Activated CD4-positive, alpha-beta memory T cell treated with anti-CD3 and anti-CD28 coated beads for 36 hours (primary cell): ENCODE measurements around the gene MRTO4. TPM values are rescaled to one million over a fixed set of nuclear protein-coding genes. Genes with fewer than 3 reads are reported as not detected.
"Not testable (repeated sequence)": the region's sequence is repeated elsewhere in the genome, so short reads cannot be mapped to it uniquely, and the experiment has no call there.

Experiments used
- CTCF ChIA-PET: fragments of 350-600 bp; sonication (Branson Sonifier 250); formaldehyde crosslinking; loops from one replicate; lab custom pipeline; 2021; ENCODE audit warnings: antibody characterized with exemption, inconsistent platforms; lab: Charles Lee
- POLR2A ChIA-PET: fragments of 350-600 bp; sonication (Branson Sonifier 250); formaldehyde crosslinking; loops from one replicate; lab custom pipeline; 2021; ENCODE audit warnings: antibody characterized with exemption; lab: Charles Lee
- DNase-seq: peaks from one replicate; pipeline ENCODE4 v3.0.0-alpha.2; 2020
- H3K27ac Mint-ChIP-seq: one replicate; pipeline ENCODE4 v1.8.0; 2021; ENCODE audit warnings: mixed read lengths
- H3K27me3 Mint-ChIP-seq: one replicate; pipeline ENCODE4 v1.8.0; 2021; ENCODE audit warnings: mixed read lengths
- H3K36me3 Mint-ChIP-seq: one replicate; pipeline ENCODE4 v1.8.0; 2021; ENCODE audit warnings: mixed read lengths
- H3K4me1 Mint-ChIP-seq: one replicate; pipeline ENCODE4 v1.8.0; 2021; ENCODE audit warnings: low read depth, mixed read lengths
- H3K4me3 Mint-ChIP-seq: one replicate; pipeline ENCODE4 v1.8.0; 2021; ENCODE audit warnings: mild to moderate bottlenecking, mixed read lengths
- H3K9me3 Mint-ChIP-seq: one replicate; pipeline ENCODE4 v1.8.0; 2021; ENCODE audit warnings: mixed read lengths
- intact Hi-C: fragments of 100-400 bp; cut with micrococcal nuclease; formaldehyde crosslinking; loops from one replicate; pipeline ENCODE4 v1.15.1; 2023
- total RNA-seq, 2 experiments: library from RNA; stranded (reverse); gene quantifications; one replicate each; pipeline ENCODE4 v1.2.3, GENCODE V29; 2021

MRTO4 gene
- total RNA-seq, 2 experiments from 2014 or later = 83.0 to 83.8 TPM

- peak within 1 kb of the TSS; percentile 96 for H3K27ac Mint-ChIP-seq
- intact Hi-C loops = loop anchor here (1.0 to 10.0 kb wide), 9 partner anchors 24 to 502 kb away; partner anchors contain the start of genes ALDH4A1, EMC1 and MRTO4
- H3K4me3 Mint-ChIP-seq = peak within 1 kb of the TSS; percentile 94
- H3K27me3 Mint-ChIP-seq = no peaks in the 10 kb centered on the region
- ChIA-PET CTCF (interaction anchor here (1.0 to 1.7 kb wide), 4 partner anchors 12 to 444 kb away, joined by 3 to 6 read pairs (median 4); no protein-coding TSS in a partner anchor), POLR2A (interaction anchor here (0.6 to 3.8 kb wide), 5 partner anchors 30 to 385 kb away, joined by 3 to 19 read pairs (median 3); partner anchors contain the start of genes EMC1 and MRTO4)
- no peaks in the 10 kb centered on the region for H3K9me3 Mint-ChIP-seq
- H3K36me3 Mint-ChIP-seq = peaks cover 19% of the 10 kb centered on the region
- peak; percentile 98 for DNase-seq
- peaks cover 68% of the 10 kb centered on the region for H3K4me1 Mint-ChIP-seq
Observed at GRCh38 chr1:19209990-19210771, 41.4 kb upstream of the MRTO4 start, which contains the start of gene UBR4. UBR4 (minus strand) TSS chr1:19210266; CDS start chr1:19210248, 18 bp downstream.

DNA sequence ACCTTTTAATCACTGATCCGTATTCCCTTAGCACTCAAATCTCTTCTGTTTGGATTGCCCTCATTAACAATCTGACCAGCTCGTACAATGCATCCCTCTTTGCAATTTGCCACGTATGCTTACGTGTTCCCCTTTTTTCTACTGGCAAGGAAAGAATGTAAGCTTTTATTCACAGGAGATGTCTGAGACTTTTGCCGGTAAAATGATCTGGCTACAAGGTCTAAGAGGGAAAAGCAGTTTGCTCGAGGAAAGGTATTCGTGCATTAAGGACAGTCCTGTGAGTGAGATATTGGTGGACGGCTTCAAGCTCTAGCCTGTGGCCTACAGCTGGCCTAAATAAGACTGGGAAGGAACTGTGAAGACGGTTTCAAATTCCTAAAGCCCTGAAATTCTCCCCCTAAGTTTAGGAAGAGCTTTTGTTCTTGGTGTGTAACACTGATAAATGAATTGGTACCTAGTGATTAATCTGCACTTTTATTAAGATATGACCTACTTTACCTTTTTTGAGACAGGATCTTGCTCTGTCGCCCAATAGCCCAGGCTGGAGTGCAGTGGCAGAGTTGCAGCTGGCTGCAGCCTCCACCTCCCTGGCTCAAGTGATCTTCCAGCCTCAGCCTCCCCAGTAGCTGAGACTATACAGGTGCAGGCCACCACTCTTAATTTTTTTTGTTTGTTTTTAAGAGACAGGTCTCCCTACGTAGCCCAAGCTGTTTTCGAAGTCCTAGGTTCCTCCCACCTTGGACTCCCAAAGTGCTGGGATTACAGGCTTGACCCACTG, 40.6 kb upstream of the MRTO4 start:
- peak overlapping the region; percentile 96 for H3K27ac Mint-ChIP-seq
- H3K4me1 Mint-ChIP-seq = peaks cover 60% of the 10 kb centered on the region
- intact Hi-C loops = loop anchor here (1.0 to 5.0 kb wide), 6 partner anchors 25 to 386 kb away; partner anchors contain the start of genes EMC1 and MRTO4
- H3K27me3 Mint-ChIP-seq = no peaks in the 10 kb centered on the region
- no peaks in the 10 kb centered on the region for H3K9me3 Mint-ChIP-seq
- H3K36me3 Mint-ChIP-seq = peaks cover 21% of the 10 kb centered on the region
- peak overlapping the region; percentile 94 for H3K4me3 Mint-ChIP-seq
- ChIA-PET POLR2A (interaction anchor here (0.7 to 3.8 kb wide), 6 partner anchors 25 to 284 kb away, joined by 3 to 19 read pairs (median 3); partner anchors contain the start of genes EMC1 and MRTO4), CTCF (interaction anchor here (0.7 to 1.7 kb wide), 4 partner anchors 11 to 101 kb away, joined by 3 to 6 read pairs (median 4); partner anchors contain the start of genes AKR7A2 and SLC66A1)
- DNase-seq = peak; percentile 12

- no peaks in the 10 kb centered on the region for H3K27me3 Mint-ChIP-seq
- peaks cover 20% of the 10 kb centered on the region for H3K36me3 Mint-ChIP-seq
- peak overlapping the region; percentile 50 for H3K27ac Mint-ChIP-seq
- intact Hi-C loops = loop anchor here (5.0 kb wide), 2 partner anchors 35 to 285 kb away; no protein-coding TSS in a partner anchor
- H3K4me3 Mint-ChIP-seq = peak overlapping the region; percentile 36
- H3K4me1 Mint-ChIP-seq = peaks cover 51% of the 10 kb centered on the region
- CTCF ChIA-PET = interaction anchor here (1.1 kb wide), 1 partner anchor 29 kb away, joined by 3 read pairs; no protein-coding TSS in a partner anchor
- no peak for DNase-seq
- H3K9me3 Mint-ChIP-seq = no peaks in the 10 kb centered on the region
- POLR2A ChIA-PET = interaction anchor here (3.8 kb wide), 1 partner anchor 39 kb away, joined by 19 read pairs; the partner anchor contains the start of genes EMC1 and MRTO4
Observed at GRCh38 chr1:19212167-19212566, 39.4 kb upstream of the MRTO4 start.

- Mint-ChIP-seq H3K4me1 (peaks cover 40% of the 10 kb centered on the region), H3K27ac (peak overlapping the region; percentile 35)
Observed at GRCh38 chr1:19213580-19213979, 38.0 kb upstream of the MRTO4 start.

DNA sequence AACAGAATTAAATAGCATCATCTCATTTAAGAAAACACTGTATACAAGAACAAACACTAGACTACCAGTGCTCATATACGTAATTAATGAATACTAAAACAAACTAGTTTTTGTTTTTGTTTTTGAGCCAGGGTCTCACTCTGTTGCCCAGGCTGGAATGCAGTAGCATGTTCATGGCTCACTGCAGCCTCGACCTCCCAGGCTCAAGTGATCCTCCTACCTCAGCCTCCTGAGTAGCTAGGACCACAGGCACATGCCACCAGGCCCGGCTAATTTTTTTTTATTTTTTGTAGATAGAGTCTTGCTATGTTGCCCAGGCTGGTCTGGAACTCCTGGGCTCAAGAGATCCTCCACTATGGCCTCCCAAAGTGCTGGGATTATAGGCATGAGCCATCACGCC, 35.0 kb upstream of the MRTO4 start:
- Mint-ChIP-seq H3K36me3 (peaks cover 44% of the 10 kb centered on the region), H3K4me1 (peaks cover 41% of the 10 kb centered on the region)
- H3K4me3 Mint-ChIP-seq, H3K27ac Mint-ChIP-seq, H3K27me3 Mint-ChIP-seq, H3K9me3 Mint-ChIP-seq, DNase-seq, POLR2A ChIA-PET, intact Hi-C loops: not testable (repeated sequence)
- CTCF ChIA-PET = interaction anchor here (0.7 kb wide), 1 partner anchor 25 kb away, joined by 3 read pairs; no protein-coding TSS in a partner anchor

More at GRCh38 chr1:19213580-19213979, 38.0 kb upstream of the MRTO4 start:
- ChIA-PET POLR2A (no interaction called here), CTCF (no interaction called here)
- peaks cover 23% of the 10 kb centered on the region for H3K36me3 Mint-ChIP-seq
- H3K4me3 Mint-ChIP-seq = no peak overlapping the region
- intact Hi-C loops = loop anchor here (5.0 kb wide), 2 partner anchors 36 to 286 kb away; no protein-coding TSS in a partner anchor
- H3K27me3 Mint-ChIP-seq = no peaks in the 10 kb centered on the region
- DNase-seq = no peak
- no peaks in the 10 kb centered on the region for H3K9me3 Mint-ChIP-seq

- intact Hi-C loops = no loop called here
- H3K27ac Mint-ChIP-seq = peak overlapping the region; percentile 77
Observed at GRCh38 chr1:19219451-19219850, 32.2 kb upstream of the MRTO4 start.

GRCh38 chr1:19220080-19220846, 31.3 kb upstream of the MRTO4 start:
- no peaks in the 10 kb centered on the region for H3K9me3 Mint-ChIP-seq

More at GRCh38 chr1:19219451-19219850, 32.2 kb upstream of the MRTO4 start:
- ChIA-PET POLR2A (interaction anchor here (1.0 to 1.2 kb wide), 2 partner anchors 14 to 69 kb away, joined by 3 to 4 read pairs; partner anchors contain the start of gene AKR7A3), CTCF (no interaction called here)
- no peak for DNase-seq
- Mint-ChIP-seq H3K36me3 (peaks cover 53% of the 10 kb centered on the region), H3K4me1 (peaks cover 15% of the 10 kb centered on the region), H3K27me3 (no peaks in the 10 kb centered on the region), H3K4me3 (no peak overlapping the region), H3K9me3 (no peaks in the 10 kb centered on the region)

DNA sequence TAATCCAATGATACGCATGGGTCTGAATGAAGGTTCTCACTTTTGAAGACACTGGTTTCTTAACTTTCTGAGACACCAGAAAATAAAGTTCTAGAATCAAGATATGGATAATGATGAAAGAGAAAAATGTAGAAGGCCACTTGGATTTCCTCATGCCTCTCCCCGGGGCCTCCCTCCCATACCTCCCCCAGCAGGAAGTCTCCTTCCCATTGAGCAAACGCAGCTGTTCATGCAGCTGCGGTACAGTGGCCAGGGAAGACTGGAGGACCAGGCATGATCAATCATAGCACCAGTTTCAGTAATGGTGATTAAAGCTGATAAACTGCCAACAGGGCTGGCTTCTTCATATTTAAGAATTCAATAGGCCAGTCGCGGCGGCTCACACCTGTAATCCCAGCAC, 30.6 kb upstream of the MRTO4 start:
- Mint-ChIP-seq H3K4me3 (no peak overlapping the region), H3K4me1 (peaks cover 15% of the 10 kb centered on the region), H3K9me3 (no peaks in the 10 kb centered on the region), H3K27me3 (no peaks in the 10 kb centered on the region), H3K36me3 (peaks cover 62% of the 10 kb centered on the region), H3K27ac (no peak overlapping the region)
- ChIA-PET CTCF (interaction anchor here (1.2 kb wide), 1 partner anchor 41 kb away, joined by 4 read pairs; no protein-coding TSS in a partner anchor), POLR2A (interaction anchor here (0.9 kb wide), 1 partner anchor 12 kb away, joined by 4 read pairs; no protein-coding TSS in a partner anchor)
- intact Hi-C loops = no loop called here
- no peak for DNase-seq

More at GRCh38 chr1:19220080-19220846, 31.3 kb upstream of the MRTO4 start:
- H3K4me1 Mint-ChIP-seq = peaks cover 15% of the 10 kb centered on the region
- ChIA-PET CTCF (interaction anchor here (1.2 kb wide), 1 partner anchor 41 kb away, joined by 4 read pairs; no protein-coding TSS in a partner anchor), POLR2A (interaction anchor here (0.9 to 1.2 kb wide), 3 partner anchors 12 to 68 kb away, joined by 3 to 4 read pairs (median 4); partner anchors contain the start of gene AKR7A3)
- peak; percentile 11 for DNase-seq
- H3K36me3 Mint-ChIP-seq = peaks cover 57% of the 10 kb centered on the region
- no peaks in the 10 kb centered on the region for H3K27me3 Mint-ChIP-seq
- peak overlapping the region; percentile 77 for H3K27ac Mint-ChIP-seq
- intact Hi-C loops = no loop called here
- no peak overlapping the region for H3K4me3 Mint-ChIP-seq

- ChIA-PET POLR2A (no interaction called here), CTCF (interaction anchor here (1.2 to 1.8 kb wide), 2 partner anchors 12 to 431 kb away, joined by 3 to 4 read pairs; no protein-coding TSS in a partner anchor)
- Mint-ChIP-seq H3K36me3 (peaks cover 68% of the 10 kb centered on the region), H3K9me3 (no peaks in the 10 kb centered on the region), H3K27me3 (no peaks in the 10 kb centered on the region), H3K4me3 (no peak overlapping the region), H3K27ac (no peak overlapping the region), H3K4me1 (peaks cover 20% of the 10 kb centered on the region)
- intact Hi-C loops = no loop called here
- DNase-seq = no peak
Observed at GRCh38 chr1:19222573-19222972, 29.0 kb upstream of the MRTO4 start.

DNA sequence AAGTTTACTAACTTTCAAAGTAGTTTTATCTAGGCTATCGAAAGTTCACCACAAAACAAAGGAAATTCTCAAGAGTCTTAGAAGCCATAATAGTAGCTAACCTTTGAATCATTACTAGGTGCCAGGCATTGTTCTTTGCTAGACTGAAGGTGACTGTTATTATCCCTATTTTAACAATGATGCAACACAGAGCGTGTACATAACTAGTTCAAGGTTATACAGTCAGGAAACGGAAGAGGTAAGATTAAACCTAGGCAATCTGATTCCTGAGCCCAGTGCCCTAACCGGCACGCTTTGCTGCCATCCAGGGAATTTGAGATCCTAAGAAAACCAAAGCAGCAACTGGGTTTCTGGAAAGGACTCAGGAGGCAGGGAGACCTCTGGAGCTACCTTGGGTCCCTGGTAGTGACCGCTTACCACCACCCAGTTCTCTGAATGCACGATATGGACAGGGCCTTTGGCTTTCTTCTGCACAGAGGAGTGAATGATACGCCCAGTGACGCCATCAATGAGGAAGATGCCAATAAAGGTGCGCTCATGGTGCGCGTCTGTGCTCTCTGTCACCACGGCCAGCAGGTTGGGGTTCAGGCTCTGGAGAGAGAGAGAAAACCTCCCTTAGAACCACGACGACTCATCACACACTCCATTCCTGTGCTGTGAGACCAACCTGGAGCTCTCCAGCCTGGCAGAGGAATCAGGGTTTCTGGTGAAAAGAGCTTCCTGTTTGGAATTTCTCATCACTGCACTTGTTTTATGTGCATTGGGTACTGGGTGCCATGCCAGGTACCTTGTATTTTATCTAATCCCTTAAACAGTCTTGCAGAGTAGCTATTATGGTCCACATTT, 28.4 kb upstream of the MRTO4 start:
- DNase-seq = no peak
- Mint-ChIP-seq H3K9me3 (no peaks in the 10 kb centered on the region), H3K27ac (no peak overlapping the region), H3K4me3 (no peak overlapping the region), H3K27me3 (no peaks in the 10 kb centered on the region), H3K4me1 (peaks cover 20% of the 10 kb centered on the region), H3K36me3 (peaks cover 68% of the 10 kb centered on the region)
- intact Hi-C loops = no loop called here
- CTCF ChIA-PET = interaction anchor here (1.0 to 1.8 kb wide), 3 partner anchors 12 to 431 kb away, joined by 3 to 4 read pairs (median 4); no protein-coding TSS in a partner anchor
- POLR2A ChIA-PET = no interaction called here
